Chondrocyte (in vitro differentiated cells): ENCODE measurements around the gene TENM3. TPM values are rescaled to one million over a fixed set of nuclear protein-coding genes. Genes with fewer than 3 reads are reported as not detected.

Experiments used
- DNase-seq: peaks from one replicate; pipeline ENCODE4 v3.0.0; 2021; ENCODE audit warnings: mixed read lengths, low spot score
- H3K27ac Mint-ChIP-seq: one replicate; pipeline ENCODE4 v1.8.0; 2021; ENCODE audit warnings: mild to moderate bottlenecking, moderate library complexity, mixed read lengths; ENCODE audit not compliant: unreplicated experiment
- H3K27me3 Mint-ChIP-seq: 2 replicates; pipeline ENCODE4 v1.8.0; 2021; ENCODE audit warnings: low read depth, mixed read lengths
- H3K36me3 Mint-ChIP-seq: 2 replicates; pipeline ENCODE4 v1.8.0; 2021; ENCODE audit warnings: low read depth, mixed read lengths
- H3K4me1 Mint-ChIP-seq: 2 replicates; pipeline ENCODE4 v1.8.0; 2021; ENCODE audit warnings: low read depth, mild to moderate bottlenecking, mixed read lengths
- H3K4me3 Mint-ChIP-seq: one replicate; pipeline ENCODE4 v1.8.0; 2021; ENCODE audit warnings: mild to moderate bottlenecking, moderate library complexity, mixed read lengths; ENCODE audit not compliant: unreplicated experiment
- H3K9me3 Mint-ChIP-seq: 2 replicates; pipeline ENCODE4 v1.8.0; 2021; ENCODE audit warnings: low read depth, mixed read lengths
- total RNA-seq: library from RNA; stranded (reverse); gene quantifications from 3 replicates; pipeline ENCODE4 v1.2.1, GENCODE V29; 2021
- TF ChIP-seq, protein P1 (sequence below): fragments of 200-600 bp; sonication (generic); IDR thresholded peaks from 2 replicates; pipeline ENCODE4 v1.5.0; 2021; ENCODE audit warnings: antibody characterized with exemption, mild to moderate bottlenecking, moderate library complexity

The TENM3 gene
- total RNA-seq, 1 donor from 2014 or later = 87.6 TPM

DNA sequence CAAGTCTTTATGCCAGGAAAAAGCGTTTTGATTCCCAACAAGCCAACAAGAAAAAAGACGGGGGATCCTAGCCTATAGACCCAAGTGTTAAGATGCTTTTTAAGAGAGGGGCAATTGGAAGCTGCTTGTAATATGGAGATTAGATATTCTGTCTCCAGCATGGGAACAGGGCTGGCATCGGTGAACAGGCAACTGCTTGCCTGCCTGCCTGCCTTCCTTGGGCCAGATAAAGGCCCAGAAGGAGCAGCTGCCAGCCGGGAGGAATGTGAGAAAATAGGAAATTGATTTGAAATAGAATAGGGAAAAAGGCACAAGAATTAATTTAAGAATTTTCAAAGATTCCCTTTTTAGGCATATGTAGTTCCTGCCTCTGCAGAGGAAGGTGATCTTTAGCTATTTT lies 192.2 kb downstream of the TENM3 start:
- Mint-ChIP-seq H3K27ac (no peak overlapping the region), H3K9me3 (no peaks in the 10 kb centered on the region), H3K4me3 (no peak overlapping the region), H3K36me3 (peaks cover 11% of the 10 kb centered on the region), H3K27me3 (no peaks in the 10 kb centered on the region), H3K4me1 (peaks cover 18% of the 10 kb centered on the region)
- no peak for DNase-seq
- TF ChIP-seq, protein P1, sequence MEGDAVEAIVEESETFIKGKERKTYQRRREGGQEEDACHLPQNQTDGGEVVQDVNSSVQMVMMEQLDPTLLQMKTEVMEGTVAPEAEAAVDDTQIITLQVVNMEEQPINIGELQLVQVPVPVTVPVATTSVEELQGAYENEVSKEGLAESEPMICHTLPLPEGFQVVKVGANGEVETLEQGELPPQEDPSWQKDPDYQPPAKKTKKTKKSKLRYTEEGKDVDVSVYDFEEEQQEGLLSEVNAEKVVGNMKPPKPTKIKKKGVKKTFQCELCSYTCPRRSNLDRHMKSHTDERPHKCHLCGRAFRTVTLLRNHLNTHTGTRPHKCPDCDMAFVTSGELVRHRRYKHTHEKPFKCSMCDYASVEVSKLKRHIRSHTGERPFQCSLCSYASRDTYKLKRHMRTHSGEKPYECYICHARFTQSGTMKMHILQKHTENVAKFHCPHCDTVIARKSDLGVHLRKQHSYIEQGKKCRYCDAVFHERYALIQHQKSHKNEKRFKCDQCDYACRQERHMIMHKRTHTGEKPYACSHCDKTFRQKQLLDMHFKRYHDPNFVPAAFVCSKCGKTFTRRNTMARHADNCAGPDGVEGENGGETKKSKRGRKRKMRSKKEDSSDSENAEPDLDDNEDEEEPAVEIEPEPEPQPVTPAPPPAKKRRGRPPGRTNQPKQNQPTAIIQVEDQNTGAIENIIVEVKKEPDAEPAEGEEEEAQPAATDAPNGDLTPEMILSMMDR = no peak

DNA sequence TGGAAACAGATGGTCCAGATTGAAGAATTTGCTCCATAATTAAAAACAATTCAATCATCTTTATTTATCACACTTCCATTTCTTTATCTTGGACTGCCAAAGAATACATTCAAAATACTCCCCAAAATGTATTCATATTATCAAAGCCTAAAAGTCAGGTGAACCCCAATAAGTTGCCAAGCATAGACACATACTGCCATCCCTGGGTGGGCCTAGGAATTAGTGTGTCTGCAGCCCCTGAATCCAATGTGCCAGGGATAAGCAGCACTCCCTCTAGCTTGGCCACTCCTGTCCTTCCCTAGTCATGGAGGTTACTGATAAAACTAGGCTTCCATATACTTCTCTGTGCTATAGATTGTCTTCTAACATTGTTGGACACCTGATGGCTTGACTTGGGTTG lies 199.9 kb downstream of the TENM3 start:
- Mint-ChIP-seq H3K4me1 (peaks cover 18% of the 10 kb centered on the region), H3K4me3 (no peak overlapping the region), H3K27me3 (no peaks in the 10 kb centered on the region), H3K9me3 (no peaks in the 10 kb centered on the region), H3K36me3 (peaks cover 3% of the 10 kb centered on the region), H3K27ac (no peak overlapping the region)
- TF ChIP-seq, protein P1 = peak; percentile 34
- no peak for DNase-seq

DNA sequence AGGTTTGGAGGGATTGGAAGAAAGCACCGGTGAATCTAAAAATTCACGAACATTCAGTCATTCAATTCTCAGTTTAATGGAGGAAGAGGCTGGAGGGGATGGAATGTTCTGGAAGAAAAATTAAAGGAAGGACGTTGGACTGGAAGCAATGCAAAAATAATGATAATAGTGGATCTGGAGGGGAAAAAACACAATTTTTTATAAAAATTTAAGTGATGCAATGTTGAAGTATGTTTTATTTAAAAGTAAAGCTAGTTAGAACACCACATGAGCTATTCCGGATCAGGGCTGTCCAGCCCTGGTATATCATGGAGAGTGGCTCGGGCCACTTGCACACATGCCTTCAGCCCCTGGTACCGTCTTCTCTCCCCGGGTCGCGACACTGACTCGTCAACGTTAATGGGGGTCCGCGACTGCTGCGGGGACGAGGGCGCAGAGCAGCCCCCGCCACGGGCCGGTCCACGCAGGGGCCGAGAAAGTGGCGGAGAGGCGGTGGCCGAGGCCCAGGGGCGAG lies 204.6 kb downstream of the TENM3 start:
- Mint-ChIP-seq H3K27ac (peak overlapping the region; percentile 87), H3K4me3 (peak overlapping the region; percentile 94), H3K4me1 (peaks cover 32% of the 10 kb centered on the region), H3K36me3 (no peaks in the 10 kb centered on the region), H3K27me3 (no peaks in the 10 kb centered on the region), H3K9me3 (no peaks in the 10 kb centered on the region)
- no peak for DNase-seq
- TF ChIP-seq, protein P1 = no peak

DNA sequence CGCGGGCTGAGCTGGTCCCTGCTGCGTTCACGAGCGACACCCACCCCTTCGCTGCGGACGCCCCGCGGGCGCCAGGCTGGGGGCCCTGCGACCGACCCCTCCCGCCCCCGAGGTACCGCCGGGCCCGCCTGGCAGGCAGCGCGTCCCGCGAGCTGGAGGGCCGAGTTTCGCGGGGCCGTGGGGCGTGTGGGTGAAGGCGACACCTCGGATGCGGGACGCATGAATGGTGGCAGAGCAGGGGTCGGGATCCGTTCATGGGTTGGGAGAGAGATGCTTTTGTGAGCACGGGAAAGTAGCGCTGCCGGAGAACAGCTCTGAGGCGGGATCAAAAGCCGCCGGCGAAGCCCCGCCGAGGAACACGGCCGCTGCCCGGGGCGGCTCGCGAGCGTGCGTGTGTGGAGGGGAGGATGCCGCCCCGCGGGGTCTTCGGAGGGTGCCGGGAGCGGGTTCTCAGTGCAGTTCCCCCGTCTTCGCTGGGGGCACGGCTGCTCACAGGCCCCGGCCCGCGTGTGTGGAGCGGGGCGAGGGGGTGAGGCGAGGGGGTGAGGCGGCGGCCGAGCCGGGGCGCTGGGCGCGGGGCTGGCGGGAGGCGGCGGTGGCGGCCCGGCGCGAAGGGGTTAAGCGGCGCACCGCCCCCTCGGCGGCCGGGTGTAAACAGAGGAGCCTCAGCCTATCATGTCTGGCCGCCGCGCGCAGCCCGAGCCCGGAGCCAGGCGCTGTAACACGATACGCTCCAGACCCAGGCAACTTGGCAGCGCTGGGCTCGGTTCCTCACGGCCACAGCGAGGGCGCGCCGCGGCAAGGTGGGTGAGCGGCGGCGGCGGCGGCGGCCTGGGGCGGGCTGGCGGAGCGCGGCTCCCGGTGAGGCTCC lies 205.3 kb downstream of the TENM3 start:
- H3K4me3 Mint-ChIP-seq = peak overlapping the region; percentile 94
- H3K27ac Mint-ChIP-seq = peak overlapping the region; percentile 86
- H3K4me1 Mint-ChIP-seq = peaks cover 32% of the 10 kb centered on the region
- no peaks in the 10 kb centered on the region for H3K27me3 Mint-ChIP-seq
- TF ChIP-seq, protein P1 = peak; percentile 19
- no peaks in the 10 kb centered on the region for H3K36me3 Mint-ChIP-seq
- no peaks in the 10 kb centered on the region for H3K9me3 Mint-ChIP-seq
- peak; percentile 98 for DNase-seq

DNA sequence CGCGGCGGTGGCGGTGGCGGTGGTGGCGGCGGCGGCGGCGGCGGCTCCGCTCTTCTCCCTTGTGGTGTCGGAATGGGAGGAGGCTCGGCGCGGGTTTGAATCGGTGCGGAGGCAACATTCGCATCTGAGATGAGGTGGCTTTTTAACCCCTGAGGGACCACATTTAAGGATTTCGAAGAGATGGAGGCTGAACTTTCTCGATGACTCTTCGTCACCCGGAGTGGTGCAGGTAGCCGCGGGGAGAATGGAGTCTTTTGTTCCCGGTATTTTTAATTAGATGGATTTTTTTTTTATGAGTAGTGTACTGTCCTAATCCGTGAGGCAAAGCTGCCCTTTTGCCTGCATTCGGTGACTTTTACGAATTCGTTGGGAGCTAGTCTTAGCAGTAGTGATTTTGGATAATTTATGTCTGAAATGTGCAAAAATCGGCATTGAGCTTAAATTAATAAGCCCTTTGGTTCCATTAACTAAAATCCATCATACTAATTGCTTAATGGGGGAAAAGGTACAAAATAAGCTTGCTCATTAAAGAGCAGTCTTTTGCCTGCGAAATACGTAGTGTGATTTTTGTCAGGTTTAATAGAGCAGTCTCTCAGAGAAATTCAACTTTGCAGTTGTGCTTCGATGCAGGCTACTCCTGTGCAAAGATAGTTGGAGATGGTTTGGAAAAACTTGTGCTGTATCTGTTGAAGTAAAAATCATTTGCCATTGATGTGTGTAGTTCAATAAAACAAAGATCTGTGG lies 206.2 kb downstream of the TENM3 start:
- Mint-ChIP-seq H3K27me3 (no peaks in the 10 kb centered on the region), H3K4me1 (peaks cover 35% of the 10 kb centered on the region), H3K4me3 (peak overlapping the region; percentile 94), H3K27ac (peak overlapping the region; percentile 89), H3K36me3 (no peaks in the 10 kb centered on the region), H3K9me3 (no peaks in the 10 kb centered on the region)
- no peak for DNase-seq
- TF ChIP-seq, protein P1 = no peak
